Measurements from ENCODE around the gene LY6G5B. TPM values are rescaled to one million over a fixed set of nuclear protein-coding genes. Genes with fewer than 3 reads are reported as not detected.
A peak's percentile ranks its signal among the peaks of the same experiment; 100 is the strongest.

LY6G5B gene
- total and polyA plus RNA-seq, 7 donors, result 1.7 to 8.4 (median 2.9) TPM

DNA sequence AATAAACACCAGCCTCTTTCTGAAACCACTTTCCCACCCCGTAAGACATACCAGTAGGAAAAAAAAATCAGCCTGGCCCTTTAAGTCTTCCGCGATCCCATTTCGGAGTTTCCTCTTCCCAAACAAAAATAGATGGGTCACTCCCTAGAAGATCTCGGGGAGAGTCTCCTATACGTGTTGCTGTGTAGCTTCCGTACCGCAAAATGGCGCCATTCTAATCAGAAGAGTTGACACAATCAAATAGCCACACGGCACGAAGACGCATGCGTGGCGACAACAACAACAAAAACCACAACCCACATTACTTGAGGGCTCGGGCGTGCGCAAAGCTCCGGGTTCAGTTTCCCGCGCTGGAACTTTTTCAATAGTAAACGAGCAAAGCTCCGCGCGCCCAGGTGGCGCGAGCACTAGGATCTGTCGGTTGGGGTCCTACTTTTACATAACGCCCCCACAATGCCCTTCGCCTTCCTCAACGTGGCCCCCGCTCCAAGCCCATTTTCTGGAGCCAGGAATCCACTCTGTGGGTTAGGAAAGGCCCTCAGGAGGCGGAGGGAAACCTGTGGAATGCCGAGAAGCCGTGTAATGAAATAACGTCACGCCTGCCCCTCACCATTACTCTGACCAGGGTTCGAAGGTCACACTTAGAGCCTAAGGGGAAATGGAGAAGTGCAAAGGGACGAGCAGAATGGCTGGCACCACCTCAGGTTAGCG, 4.8 kb upstream of the LY6G5B start, which contains the start of gene GPANK1:
TSS of gene GPANK1 (minus strand) at position 208 of the 711 bp plus-strand sequence. CDS start 519 bp downstream, outside the sequence.
- peaks cover 42% of the 10 kb centered on the region for H3K4me1 ChIP-seq
- H3K36me3 ChIP-seq (ENCODE audit: insufficient read depth in 1 of 2, low read depth in 1 of 2), result peaks cover 16 to 59% of the 10 kb centered on the region in 2 donors
- TF ChIP-seq, protein P1, sequence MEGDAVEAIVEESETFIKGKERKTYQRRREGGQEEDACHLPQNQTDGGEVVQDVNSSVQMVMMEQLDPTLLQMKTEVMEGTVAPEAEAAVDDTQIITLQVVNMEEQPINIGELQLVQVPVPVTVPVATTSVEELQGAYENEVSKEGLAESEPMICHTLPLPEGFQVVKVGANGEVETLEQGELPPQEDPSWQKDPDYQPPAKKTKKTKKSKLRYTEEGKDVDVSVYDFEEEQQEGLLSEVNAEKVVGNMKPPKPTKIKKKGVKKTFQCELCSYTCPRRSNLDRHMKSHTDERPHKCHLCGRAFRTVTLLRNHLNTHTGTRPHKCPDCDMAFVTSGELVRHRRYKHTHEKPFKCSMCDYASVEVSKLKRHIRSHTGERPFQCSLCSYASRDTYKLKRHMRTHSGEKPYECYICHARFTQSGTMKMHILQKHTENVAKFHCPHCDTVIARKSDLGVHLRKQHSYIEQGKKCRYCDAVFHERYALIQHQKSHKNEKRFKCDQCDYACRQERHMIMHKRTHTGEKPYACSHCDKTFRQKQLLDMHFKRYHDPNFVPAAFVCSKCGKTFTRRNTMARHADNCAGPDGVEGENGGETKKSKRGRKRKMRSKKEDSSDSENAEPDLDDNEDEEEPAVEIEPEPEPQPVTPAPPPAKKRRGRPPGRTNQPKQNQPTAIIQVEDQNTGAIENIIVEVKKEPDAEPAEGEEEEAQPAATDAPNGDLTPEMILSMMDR (IDR thresholded peaks at IDR 0.05), result no peak
- ATAC-seq (peak; percentile 69 to 80 (median 74)), DNase-seq (peak; percentile 89 to 95)
- peak within 1 kb of the TSS; percentile 91 for H3K4me3 ChIP-seq
- H3K9me3 ChIP-seq, result no peaks in the 10 kb centered on the region
- 0 to 1% (median 0%) methylated on average over 39 of the region's 39 CpGs for WGBS, 3 donors
- intact Hi-C loops (cut with DNase I), result loop anchor here (5.0 kb wide), 3 partner anchors 72 to 287 kb away; partner anchors contain the start of genes ATP6V1G2 (in 1 of the 2), CLIC1 (in 1 of the 2) and NFKBIL1 (in 1 of the 2)
- peak within 1 kb of the TSS; percentile 97 for H3K27ac ChIP-seq
- H3K27me3 ChIP-seq (ENCODE audit: insufficient read depth in 3 of 3, low read length in 2 of 3), result no peaks in the 10 kb centered on the region

DNA sequence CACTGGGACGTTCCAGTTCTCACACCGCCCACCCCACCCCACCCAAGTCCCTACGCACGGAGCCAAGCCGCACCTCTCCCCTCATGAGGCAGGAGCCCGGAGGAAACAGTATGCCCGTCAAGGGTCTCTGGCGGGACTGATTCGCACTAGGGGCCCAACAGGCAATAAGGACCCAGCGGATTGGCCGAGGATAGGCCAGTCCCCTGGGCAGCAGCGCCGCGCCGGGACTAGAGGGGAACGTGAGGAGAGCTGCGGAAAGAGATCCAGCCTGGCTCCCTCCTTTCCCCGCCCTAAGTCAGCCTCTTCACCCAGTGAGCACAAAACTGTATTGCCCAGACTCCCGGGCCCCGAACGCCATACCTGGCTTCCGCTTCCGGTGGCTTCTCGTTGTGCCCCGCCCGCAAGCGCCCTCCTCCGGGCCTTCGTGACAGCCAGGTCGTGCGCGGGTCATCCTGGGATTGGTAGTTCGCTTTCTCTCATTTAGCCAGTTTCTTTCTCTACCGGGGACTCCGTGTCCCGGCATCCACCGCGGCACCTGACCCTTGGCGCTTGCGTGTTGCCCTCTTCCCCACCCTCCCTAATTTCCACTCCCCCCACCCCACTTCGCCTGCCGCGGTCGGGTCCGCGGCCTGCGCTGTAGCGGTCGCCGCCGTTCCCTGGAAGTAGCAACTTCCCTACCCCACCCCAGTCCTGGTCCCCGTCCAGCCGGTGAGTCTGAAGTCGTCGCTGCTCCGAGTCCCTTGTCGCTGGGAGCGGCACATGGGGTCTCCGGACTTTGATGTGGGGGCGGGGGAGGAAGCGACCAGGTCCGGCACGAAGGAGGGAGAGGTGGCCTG, 4.1 kb upstream of the LY6G5B start, which contains the start of gene CSNK2B:
TSS of gene CSNK2B (plus strand) at position 580 of the 836 bp plus-strand sequence. CDS start 752 bp downstream, outside the sequence.
- TF ChIP-seq, protein P1 (IDR thresholded peaks at IDR 0.05), result no peak
- 0 to 1% (median 0%) methylated on average over 60 to 63 of the region's 63 CpGs for WGBS, 3 donors
- H3K27ac ChIP-seq, result peak within 1 kb of the TSS; percentile 97
- H3K9me3 ChIP-seq, result no peaks in the 10 kb centered on the region
- H3K36me3 ChIP-seq (ENCODE audit: insufficient read depth in 1 of 2, low read depth in 1 of 2), result peaks cover 16 to 67% of the 10 kb centered on the region in 2 donors
- H3K27me3 ChIP-seq (ENCODE audit: insufficient read depth in 3 of 3, low read length in 2 of 3), result no peaks in the 10 kb centered on the region
- intact Hi-C loops (cut with DNase I), result loop anchor here in 1 of 2 donors (5.0 kb wide), 2 partner anchors 72 to 287 kb away; partner anchors contain the start of gene CLIC1
- H3K4me3 ChIP-seq, result peak within 1 kb of the TSS; percentile 91
- peaks cover 41% of the 10 kb centered on the region for H3K4me1 ChIP-seq
- DNase-seq (peak; percentile 99), ATAC-seq (peak; percentile 89 to 92 (median 91))

DNA sequence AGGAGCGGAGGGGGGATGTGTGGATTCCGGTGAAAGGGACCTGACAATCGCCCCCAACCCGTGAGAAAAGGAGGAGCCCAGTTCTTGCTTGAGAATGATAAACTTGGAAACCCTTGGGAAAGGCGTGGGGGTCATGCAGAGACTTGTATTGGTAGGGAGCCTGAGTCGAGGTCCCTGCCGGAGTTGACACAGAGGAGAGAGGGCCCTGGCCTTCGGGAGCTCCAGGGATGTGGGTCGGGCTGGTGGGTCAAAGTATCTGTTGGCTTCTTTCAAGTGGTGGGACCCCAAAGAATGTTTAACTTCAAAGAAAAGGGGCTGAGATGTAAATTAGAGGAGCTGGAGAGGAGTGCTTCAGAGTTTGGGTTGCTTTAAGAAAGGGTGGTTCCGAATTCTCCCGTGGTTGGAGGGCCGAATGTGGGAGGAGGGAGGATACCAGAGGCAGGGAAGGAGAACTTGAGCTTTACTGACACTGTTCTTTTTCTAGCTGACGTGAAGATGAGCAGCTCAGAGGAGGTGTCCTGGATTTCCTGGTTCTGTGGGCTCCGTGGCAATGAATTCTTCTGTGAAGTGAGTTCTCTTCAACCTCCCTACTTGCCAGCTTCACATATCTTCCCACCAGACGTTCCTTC, 3.3 kb upstream of the LY6G5B start:
- TF ChIP-seq, protein P1 (IDR thresholded peaks at IDR 0.05), result no peak
- intact Hi-C loops (cut with DNase I), result loop anchor here in 1 of 2 donors (5.0 kb wide), 2 partner anchors 71 to 286 kb away; partner anchors contain the start of gene CLIC1
- peaks cover 16 to 74% of the 10 kb centered on the region in 2 donors for H3K36me3 ChIP-seq (ENCODE audit: insufficient read depth in 1 of 2, low read depth in 1 of 2)
- peak overlapping the region; percentile 97 for H3K27ac ChIP-seq
- DNase-seq (no peak), ATAC-seq (no peak)
- H3K9me3 ChIP-seq, result no peaks in the 10 kb centered on the region
- peak overlapping the region; percentile 91 for H3K4me3 ChIP-seq
- H3K27me3 ChIP-seq (ENCODE audit: insufficient read depth in 3 of 3, low read length in 2 of 3), result no peaks in the 10 kb centered on the region
- 2 to 4% (median 3%) methylated on average over 15 of the region's 15 CpGs for WGBS, 3 donors
- peaks cover 37% of the 10 kb centered on the region for H3K4me1 ChIP-seq

DNA sequence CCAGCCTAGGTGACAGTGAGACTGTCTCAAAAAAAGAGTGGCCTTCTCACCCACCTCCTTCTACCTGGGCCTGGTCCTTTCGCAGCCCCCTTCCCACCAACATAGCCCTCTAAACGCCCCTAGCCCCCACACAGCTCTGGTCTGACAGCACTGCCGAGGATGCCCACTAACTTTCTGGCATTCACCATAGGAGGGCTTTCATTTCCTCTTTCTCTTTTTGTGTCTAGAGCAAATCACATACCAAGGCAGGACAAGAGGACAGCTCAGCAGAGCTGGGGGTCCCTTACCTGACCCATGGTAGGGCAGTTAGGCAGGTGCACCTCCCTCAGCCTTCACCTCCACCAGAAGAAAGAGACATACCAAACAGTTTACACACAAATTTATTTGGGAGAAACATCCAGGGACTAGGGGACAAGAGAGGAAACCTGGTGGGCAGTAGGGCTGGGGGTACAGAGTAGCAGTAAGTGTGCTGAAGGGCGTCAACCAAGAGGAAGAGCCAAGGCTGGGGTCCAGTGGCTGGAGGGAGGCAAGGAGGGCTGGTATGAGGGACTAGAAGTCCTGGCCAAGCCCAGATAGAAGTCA, 6.6 kb downstream of the LY6G5B start:
- TF ChIP-seq, protein P1 (IDR thresholded peaks at IDR 0.05), result no peak
- DNase-seq, result no peak
- no peak overlapping the region for H3K4me3 ChIP-seq
- H3K27ac ChIP-seq, result no peak overlapping the region
- no peak for ATAC-seq
- H3K9me3 ChIP-seq, result no peaks in the 10 kb centered on the region
- WGBS, 3 donors, result 72 to 95% (median 81%) methylated on average over 4 of the region's 4 CpGs
- intact Hi-C loops (cut with DNase I), result no loop called here
- H3K4me1 ChIP-seq, result peaks cover 8% of the 10 kb centered on the region
- peaks cover 0 to 34% of the 10 kb centered on the region in 2 donors for H3K36me3 ChIP-seq (ENCODE audit: insufficient read depth in 1 of 2, low read depth in 1 of 2)
- no peaks in the 10 kb centered on the region for H3K27me3 ChIP-seq (ENCODE audit: insufficient read depth in 3 of 3, low read length in 2 of 3)
